Cardiac muscle cell (in vitro differentiated cells and primary cell): Measurements from ENCODE around the gene LUZP2. TPM values are rescaled to one million over a fixed set of nuclear protein-coding genes. Genes with fewer than 3 reads are reported as not detected.

Experiments used
- DNase-seq, 2 donors: peaks; one replicate each; pipeline versions ENCODE4 v3.0.0 to v3.0.0-alpha.2; 2010 to 2017; ENCODE audit warnings: low read depth in 1 of 2, low spot score in 1 of 2
- H3K27ac ChIP-seq: fragments of 200-600 bp; sonication (generic); 2 replicates; pipeline ENCODE4 v1.5.1; 2016
- H3K27me3 ChIP-seq: fragments of 200-600 bp; sonication (generic); 2 replicates; pipeline ENCODE4 v1.6.0; 2016; ENCODE audit warnings: control low read depth
- H3K36me3 ChIP-seq: fragments of 200-600 bp; sonication (generic); 2 replicates; pipeline ENCODE4 v1.5.1; 2016; ENCODE audit warnings: control low read depth
- H3K4me1 ChIP-seq: fragments of 200-600 bp; sonication (generic); 2 replicates; pipeline ENCODE4 v1.8.1; 2017; ENCODE audit warnings: low read depth, mild to moderate bottlenecking, mixed run types
- H3K4me3 ChIP-seq: fragments of 200-600 bp; sonication (generic); 2 replicates; pipeline ENCODE4 v1.5.1; 2016; ENCODE audit warnings: mild to moderate bottlenecking
- H3K9me3 ChIP-seq: fragments of 200-600 bp; sonication (generic); 2 replicates; pipeline ENCODE4 v1.5.1; 2017; ENCODE audit warnings: low read depth, mild to moderate bottlenecking, control low read depth
- polyA plus RNA-seq: library from polyadenylated mRNA; unstranded; fragments of >200 nt; fragmentation: Nextera tagmentation; extraction: Ambion mirVana; gene quantifications from 2 replicates; pipeline ENCODE4 v1.2.1, GENCODE V29; 2016
- total RNA-seq: library from RNA; depleted of rRNA; stranded (reverse); fragments of >200 nt; gene quantifications from 2 replicates; pipeline ENCODE4 v1.2.3, GENCODE V29; 2016
- TF ChIP-seq, protein P1 (sequence below): IDR thresholded peaks from 2 replicates; pipeline ENCODE4 v1.5.1; 2012; ENCODE audit warnings: low read depth, mild to moderate bottlenecking, low read length

The LUZP2 gene
- total and polyA plus RNA-seq, 2 experiments from 2014 or later = not detected

DNA sequence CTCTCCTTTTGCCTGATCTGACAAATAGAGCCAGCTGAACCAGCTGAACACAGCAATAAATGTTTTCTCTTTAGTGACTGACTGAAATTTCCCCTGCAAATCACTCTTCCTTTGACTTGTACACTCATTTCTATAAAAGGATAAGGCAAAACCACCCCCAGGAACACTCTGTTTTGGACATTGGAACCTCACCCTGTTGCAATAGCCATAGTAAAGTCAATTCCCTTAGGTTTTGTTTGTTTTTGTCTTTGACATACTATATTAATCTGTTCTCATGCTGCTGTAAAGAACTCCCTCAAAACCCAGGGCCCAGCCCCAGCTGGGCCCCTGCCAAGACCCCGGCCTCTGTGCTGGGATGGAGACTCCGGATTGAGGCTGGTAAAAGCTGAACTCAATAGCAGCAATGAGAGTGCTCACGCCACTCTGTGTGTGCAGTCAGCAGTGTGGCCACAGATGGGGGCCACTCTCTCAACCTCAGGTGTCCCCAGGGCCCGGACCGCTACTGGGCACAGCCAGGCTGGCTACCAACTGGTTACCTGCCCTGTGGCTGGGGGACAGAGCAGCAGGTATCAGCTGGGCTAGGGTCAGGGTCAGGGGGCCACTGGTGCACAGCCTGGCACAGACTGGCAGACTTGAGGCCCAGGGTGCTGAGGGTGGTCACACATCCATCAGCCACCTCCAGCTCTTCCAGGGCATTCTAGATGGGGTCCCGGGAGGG lies 597.4 kb downstream of the LUZP2 start:
- H3K4me1 ChIP-seq = no peaks in the 10 kb centered on the region

GRCh38 chr11:25119416-25119815 lies 622.6 kb downstream of the LUZP2 start:
- Histone ChIP-seq H3K4me3 (no peak overlapping the region), H3K27me3 (no peaks in the 10 kb centered on the region), H3K4me1 (peaks cover 7% of the 10 kb centered on the region), H3K36me3 (no peaks in the 10 kb centered on the region), H3K27ac (no peak overlapping the region), H3K9me3 (no peaks in the 10 kb centered on the region)
- TF ChIP-seq, protein P1, sequence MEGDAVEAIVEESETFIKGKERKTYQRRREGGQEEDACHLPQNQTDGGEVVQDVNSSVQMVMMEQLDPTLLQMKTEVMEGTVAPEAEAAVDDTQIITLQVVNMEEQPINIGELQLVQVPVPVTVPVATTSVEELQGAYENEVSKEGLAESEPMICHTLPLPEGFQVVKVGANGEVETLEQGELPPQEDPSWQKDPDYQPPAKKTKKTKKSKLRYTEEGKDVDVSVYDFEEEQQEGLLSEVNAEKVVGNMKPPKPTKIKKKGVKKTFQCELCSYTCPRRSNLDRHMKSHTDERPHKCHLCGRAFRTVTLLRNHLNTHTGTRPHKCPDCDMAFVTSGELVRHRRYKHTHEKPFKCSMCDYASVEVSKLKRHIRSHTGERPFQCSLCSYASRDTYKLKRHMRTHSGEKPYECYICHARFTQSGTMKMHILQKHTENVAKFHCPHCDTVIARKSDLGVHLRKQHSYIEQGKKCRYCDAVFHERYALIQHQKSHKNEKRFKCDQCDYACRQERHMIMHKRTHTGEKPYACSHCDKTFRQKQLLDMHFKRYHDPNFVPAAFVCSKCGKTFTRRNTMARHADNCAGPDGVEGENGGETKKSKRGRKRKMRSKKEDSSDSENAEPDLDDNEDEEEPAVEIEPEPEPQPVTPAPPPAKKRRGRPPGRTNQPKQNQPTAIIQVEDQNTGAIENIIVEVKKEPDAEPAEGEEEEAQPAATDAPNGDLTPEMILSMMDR = no peak
- no peak for DNase-seq

More for the DNA sequence above, 597.4 kb downstream of the LUZP2 start:
- Histone ChIP-seq H3K36me3 (no peaks in the 10 kb centered on the region), H3K4me3 (no peak overlapping the region), H3K27ac (no peak overlapping the region), H3K9me3 (no peaks in the 10 kb centered on the region), H3K27me3 (no peaks in the 10 kb centered on the region)
- DNase-seq = no peak
- TF ChIP-seq, protein P1 = no peak
